ENCODE measurements around the gene SPTBN4. TPM values are rescaled to one million over a fixed set of nuclear protein-coding genes. Genes with fewer than 3 reads are reported as not detected.

The SPTBN4 gene
- total RNA-seq, 1 experiment from 2014 or later = 0.63 TPM

GRCh38 chr19:40567040-40567749, 100.4 kb downstream of the SPTBN4 start:
- no TSS peak for BruUV-seq (replicated peaks)
- Mint-ChIP-seq H3K36me3 (ENCODE audit: insufficient read depth, unreplicated experiment) (no peaks in the 10 kb centered on the region), H3K4me3 (ENCODE audit: unreplicated experiment) (no peak overlapping the region), H3K27me3 (ENCODE audit: insufficient read depth, unreplicated experiment) (no peaks in the 10 kb centered on the region), H3K27ac (ENCODE audit: low read depth, unreplicated experiment) (no peak overlapping the region), H3K9me3 (ENCODE audit: unreplicated experiment) (no peaks in the 10 kb centered on the region), H3K4me1 (ENCODE audit: insufficient read depth, unreplicated experiment) (peaks cover 13% of the 10 kb centered on the region)
- no peak for DNase-seq (ENCODE audit: unreplicated experiment)
- intact Hi-C loops (cut with micrococcal nuclease) = no loop called here
- no peak for TF ChIP-seq CTCF (IDR thresholded peaks at IDR 0.05; ENCODE audit: unreplicated experiment)
- CTCF ChIA-PET = no interaction called here
- POLR2A ChIA-PET = no interaction called here

- Mint-ChIP-seq H3K9me3 (ENCODE audit: unreplicated experiment) (no peaks in the 10 kb centered on the region), H3K36me3 (ENCODE audit: insufficient read depth, unreplicated experiment) (no peaks in the 10 kb centered on the region), H3K4me1 (ENCODE audit: insufficient read depth, unreplicated experiment) (peaks cover 13% of the 10 kb centered on the region), H3K4me3 (ENCODE audit: unreplicated experiment) (no peak overlapping the region), H3K27me3 (ENCODE audit: insufficient read depth, unreplicated experiment) (no peaks in the 10 kb centered on the region), H3K27ac (ENCODE audit: low read depth, unreplicated experiment) (no peak overlapping the region)
- ChIA-PET POLR2A (interaction anchor here (0.7 kb wide), 1 partner anchor 258 kb away, joined by 4 read pairs; no protein-coding TSS in a partner anchor), CTCF (interaction anchor here (0.7 to 1.4 kb wide), 2 partner anchors 9 to 15 kb away, joined by 3 read pairs; no protein-coding TSS in a partner anchor)
- no peak for TF ChIP-seq CTCF (IDR thresholded peaks at IDR 0.05; ENCODE audit: unreplicated experiment)
- intact Hi-C loops (cut with micrococcal nuclease) = no loop called here
- no TSS peak for BruUV-seq (replicated peaks)
- no peak for DNase-seq (ENCODE audit: unreplicated experiment)
Observed at GRCh38 chr19:40567750-40568494, 101.1 kb downstream of the SPTBN4 start.

GRCh38 chr19:40570313-40571004, 103.7 kb downstream of the SPTBN4 start:
- peak overlapping the region; percentile 39 for H3K27ac Mint-ChIP-seq (ENCODE audit: low read depth, unreplicated experiment)
- ChIA-PET POLR2A (interaction anchor here (0.6 to 3.6 kb wide), 18 partner anchors 8 to 1221 kb away, joined by 3 to 39 read pairs (median 4); partner anchors contain the start of genes BLVRB, COQ8B, ITPKC and SERTAD1), CTCF (interaction anchor here (0.6 to 2.7 kb wide), 33 partner anchors 9 to 1124 kb away, joined by 3 to 18 read pairs (median 4); partner anchors contain the start of gene ZNF780A)

More at GRCh38 chr19:40570313-40571004, 103.7 kb downstream of the SPTBN4 start:
- H3K4me1 Mint-ChIP-seq (ENCODE audit: insufficient read depth, unreplicated experiment) = peaks cover 13% of the 10 kb centered on the region
- peak overlapping the region; percentile 66 for H3K4me3 Mint-ChIP-seq (ENCODE audit: unreplicated experiment)
- intact Hi-C loops (cut with micrococcal nuclease) = loop anchor here (1.0 kb wide), 1 partner anchor 28 kb away; no protein-coding TSS in a partner anchor
- BruUV-seq (replicated peaks) = no TSS peak
- TF ChIP-seq CTCF (IDR thresholded peaks at IDR 0.05; ENCODE audit: unreplicated experiment) = peak; percentile 33
- H3K36me3 Mint-ChIP-seq (ENCODE audit: insufficient read depth, unreplicated experiment) = no peaks in the 10 kb centered on the region
- peak; percentile 100 for DNase-seq (ENCODE audit: unreplicated experiment)
- H3K27me3 Mint-ChIP-seq (ENCODE audit: insufficient read depth, unreplicated experiment) = no peaks in the 10 kb centered on the region
- no peaks in the 10 kb centered on the region for H3K9me3 Mint-ChIP-seq (ENCODE audit: unreplicated experiment)
